ENCODE measurements around the gene NOTCH1. TPM values are rescaled to one million over a fixed set of nuclear protein-coding genes. Genes with fewer than 3 reads are reported as not detected.

Gene NOTCH1
- total RNA-seq, 1 experiment from 2014 or later = 95.6 TPM

GRCh38 chr9:136509549-136509948 is 36.3 kb downstream of the NOTCH1 start:
- DNase-seq (ENCODE audit: low spot score) (no peak), ATAC-seq (no peak)
- Mint-ChIP-seq H3K36me3 (peaks cover 22% of the 10 kb centered on the region), H3K9me3 (no peaks in the 10 kb centered on the region), H3K27ac (no peak overlapping the region), H3K4me3 (no peak overlapping the region), H3K27me3 (ENCODE audit: low read depth) (no peaks in the 10 kb centered on the region), H3K4me1 (no peaks in the 10 kb centered on the region)
- ChIA-PET CTCF (no interaction called here), POLR2A (no interaction called here)
- TF ChIP-seq, protein P1, sequence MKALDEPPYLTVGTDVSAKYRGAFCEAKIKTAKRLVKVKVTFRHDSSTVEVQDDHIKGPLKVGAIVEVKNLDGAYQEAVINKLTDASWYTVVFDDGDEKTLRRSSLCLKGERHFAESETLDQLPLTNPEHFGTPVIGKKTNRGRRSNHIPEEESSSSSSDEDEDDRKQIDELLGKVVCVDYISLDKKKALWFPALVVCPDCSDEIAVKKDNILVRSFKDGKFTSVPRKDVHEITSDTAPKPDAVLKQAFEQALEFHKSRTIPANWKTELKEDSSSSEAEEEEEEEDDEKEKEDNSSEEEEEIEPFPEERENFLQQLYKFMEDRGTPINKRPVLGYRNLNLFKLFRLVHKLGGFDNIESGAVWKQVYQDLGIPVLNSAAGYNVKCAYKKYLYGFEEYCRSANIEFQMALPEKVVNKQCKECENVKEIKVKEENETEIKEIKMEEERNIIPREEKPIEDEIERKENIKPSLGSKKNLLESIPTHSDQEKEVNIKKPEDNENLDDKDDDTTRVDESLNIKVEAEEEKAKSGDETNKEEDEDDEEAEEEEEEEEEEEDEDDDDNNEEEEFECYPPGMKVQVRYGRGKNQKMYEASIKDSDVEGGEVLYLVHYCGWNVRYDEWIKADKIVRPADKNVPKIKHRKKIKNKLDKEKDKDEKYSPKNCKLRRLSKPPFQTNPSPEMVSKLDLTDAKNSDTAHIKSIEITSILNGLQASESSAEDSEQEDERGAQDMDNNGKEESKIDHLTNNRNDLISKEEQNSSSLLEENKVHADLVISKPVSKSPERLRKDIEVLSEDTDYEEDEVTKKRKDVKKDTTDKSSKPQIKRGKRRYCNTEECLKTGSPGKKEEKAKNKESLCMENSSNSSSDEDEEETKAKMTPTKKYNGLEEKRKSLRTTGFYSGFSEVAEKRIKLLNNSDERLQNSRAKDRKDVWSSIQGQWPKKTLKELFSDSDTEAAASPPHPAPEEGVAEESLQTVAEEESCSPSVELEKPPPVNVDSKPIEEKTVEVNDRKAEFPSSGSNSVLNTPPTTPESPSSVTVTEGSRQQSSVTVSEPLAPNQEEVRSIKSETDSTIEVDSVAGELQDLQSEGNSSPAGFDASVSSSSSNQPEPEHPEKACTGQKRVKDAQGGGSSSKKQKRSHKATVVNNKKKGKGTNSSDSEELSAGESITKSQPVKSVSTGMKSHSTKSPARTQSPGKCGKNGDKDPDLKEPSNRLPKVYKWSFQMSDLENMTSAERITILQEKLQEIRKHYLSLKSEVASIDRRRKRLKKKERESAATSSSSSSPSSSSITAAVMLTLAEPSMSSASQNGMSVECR (CRISPR knock-in tag; IDR thresholded peaks at IDR 0.05; ENCODE audit: borderline replicate concordance) = no peak
- no peak for TF ChIP-seq SMAD4 (CRISPR knock-in tag; IDR thresholded peaks at IDR 0.05)

DNA sequence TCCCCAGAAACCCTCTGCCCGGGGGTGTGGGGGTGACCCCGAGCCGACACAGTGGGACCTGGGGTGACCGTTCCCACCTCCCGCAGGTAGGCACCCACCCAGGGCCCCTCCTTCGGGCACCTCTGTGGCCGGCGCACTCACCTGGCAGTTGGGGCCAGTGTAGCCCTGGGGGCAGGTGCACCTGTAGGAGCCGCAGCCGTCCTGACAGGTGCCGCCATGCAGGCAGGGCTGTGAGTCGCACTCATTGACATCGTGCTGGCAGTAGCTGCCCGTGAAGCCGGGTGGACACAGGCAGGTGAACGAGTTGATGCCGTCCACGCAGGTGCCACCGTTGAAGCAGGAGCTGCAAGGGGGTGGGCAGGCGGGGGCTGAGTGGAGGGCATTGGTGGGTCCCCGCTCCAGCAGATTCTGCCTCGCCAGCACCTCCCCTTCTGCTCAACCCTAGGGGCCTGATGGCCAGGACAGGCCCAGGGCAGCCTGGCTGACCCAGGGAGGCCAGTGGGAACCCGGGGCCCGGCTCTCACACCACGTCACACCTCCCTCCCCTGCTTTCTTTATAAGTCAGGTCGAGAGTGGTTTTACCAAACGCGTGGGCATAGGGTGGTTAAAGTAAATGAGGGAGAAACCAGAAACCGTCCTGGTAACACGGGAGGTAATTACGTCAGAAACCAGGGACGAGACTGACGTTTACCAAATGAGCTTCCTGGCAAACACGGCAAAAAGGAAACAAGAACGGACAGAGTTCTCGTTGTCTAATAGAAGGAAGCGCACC is 36.9 kb downstream of the NOTCH1 start:
- no peaks in the 10 kb centered on the region for H3K4me1 Mint-ChIP-seq
- TF ChIP-seq ATF2 (CRISPR knock-in tag; IDR thresholded peaks at IDR 0.05; ENCODE audit: borderline replicate concordance, low read depth) (no peak), EMX1 (CRISPR knock-in tag; IDR thresholded peaks at IDR 0.05) (no peak), HMGA2 (CRISPR knock-in tag; IDR thresholded peaks at IDR 0.05) (no peak), TP53 (CRISPR knock-in tag; IDR thresholded peaks at IDR 0.05) (no peak), RORB (CRISPR knock-in tag; IDR thresholded peaks at IDR 0.05) (no peak), STAT6 (CRISPR knock-in tag; conservative IDR thresholded peaks at IDR 0.05; ENCODE audit: low read depth) (no peak), GTF2I (CRISPR knock-in tag; conservative IDR thresholded peaks at IDR 0.05) (no peak)
- TF ChIP-seq, protein P2, sequence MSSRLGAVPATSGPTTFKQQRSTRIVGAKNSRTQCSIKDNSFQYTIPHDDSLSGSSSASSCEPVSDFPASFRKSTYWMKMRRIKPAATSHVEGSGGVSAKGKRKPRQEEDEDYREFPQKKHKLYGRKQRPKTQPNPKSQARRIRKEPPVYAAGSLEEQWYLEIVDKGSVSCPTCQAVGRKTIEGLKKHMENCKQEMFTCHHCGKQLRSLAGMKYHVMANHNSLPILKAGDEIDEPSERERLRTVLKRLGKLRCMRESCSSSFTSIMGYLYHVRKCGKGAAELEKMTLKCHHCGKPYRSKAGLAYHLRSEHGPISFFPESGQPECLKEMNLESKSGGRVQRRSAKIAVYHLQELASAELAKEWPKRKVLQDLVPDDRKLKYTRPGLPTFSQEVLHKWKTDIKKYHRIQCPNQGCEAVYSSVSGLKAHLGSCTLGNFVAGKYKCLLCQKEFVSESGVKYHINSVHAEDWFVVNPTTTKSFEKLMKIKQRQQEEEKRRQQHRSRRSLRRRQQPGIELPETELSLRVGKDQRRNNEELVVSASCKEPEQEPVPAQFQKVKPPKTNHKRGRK (CRISPR knock-in tag; IDR thresholded peaks at IDR 0.05; ENCODE audit: borderline replicate concordance) = no peak
- TF ChIP-seq, protein P3, sequence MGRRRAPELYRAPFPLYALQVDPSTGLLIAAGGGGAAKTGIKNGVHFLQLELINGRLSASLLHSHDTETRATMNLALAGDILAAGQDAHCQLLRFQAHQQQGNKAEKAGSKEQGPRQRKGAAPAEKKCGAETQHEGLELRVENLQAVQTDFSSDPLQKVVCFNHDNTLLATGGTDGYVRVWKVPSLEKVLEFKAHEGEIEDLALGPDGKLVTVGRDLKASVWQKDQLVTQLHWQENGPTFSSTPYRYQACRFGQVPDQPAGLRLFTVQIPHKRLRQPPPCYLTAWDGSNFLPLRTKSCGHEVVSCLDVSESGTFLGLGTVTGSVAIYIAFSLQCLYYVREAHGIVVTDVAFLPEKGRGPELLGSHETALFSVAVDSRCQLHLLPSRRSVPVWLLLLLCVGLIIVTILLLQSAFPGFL (CRISPR knock-in tag; IDR thresholded peaks at IDR 0.05; ENCODE audit: borderline replicate concordance) = no peak
- TF ChIP-seq, protein P4, sequence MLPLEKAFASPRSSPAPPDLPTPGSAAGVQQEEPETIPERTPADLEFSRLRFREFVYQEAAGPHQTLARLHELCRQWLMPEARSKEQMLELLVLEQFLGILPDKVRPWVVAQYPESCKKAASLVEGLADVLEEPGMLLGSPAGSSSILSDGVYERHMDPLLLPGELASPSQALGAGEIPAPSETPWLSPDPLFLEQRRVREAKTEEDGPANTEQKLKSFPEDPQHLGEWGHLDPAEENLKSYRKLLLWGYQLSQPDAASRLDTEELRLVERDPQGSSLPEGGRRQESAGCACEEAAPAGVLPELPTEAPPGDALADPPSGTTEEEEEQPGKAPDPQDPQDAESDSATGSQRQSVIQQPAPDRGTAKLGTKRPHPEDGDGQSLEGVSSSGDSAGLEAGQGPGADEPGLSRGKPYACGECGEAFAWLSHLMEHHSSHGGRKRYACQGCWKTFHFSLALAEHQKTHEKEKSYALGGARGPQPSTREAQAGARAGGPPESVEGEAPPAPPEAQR (CRISPR knock-in tag; IDR thresholded peaks at IDR 0.05) = no peak
- TF ChIP-seq, protein P5, sequence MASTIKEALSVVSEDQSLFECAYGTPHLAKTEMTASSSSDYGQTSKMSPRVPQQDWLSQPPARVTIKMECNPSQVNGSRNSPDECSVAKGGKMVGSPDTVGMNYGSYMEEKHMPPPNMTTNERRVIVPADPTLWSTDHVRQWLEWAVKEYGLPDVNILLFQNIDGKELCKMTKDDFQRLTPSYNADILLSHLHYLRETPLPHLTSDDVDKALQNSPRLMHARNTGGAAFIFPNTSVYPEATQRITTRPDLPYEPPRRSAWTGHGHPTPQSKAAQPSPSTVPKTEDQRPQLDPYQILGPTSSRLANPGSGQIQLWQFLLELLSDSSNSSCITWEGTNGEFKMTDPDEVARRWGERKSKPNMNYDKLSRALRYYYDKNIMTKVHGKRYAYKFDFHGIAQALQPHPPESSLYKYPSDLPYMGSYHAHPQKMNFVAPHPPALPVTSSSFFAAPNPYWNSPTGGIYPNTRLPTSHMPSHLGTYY (CRISPR knock-in tag; IDR thresholded peaks at IDR 0.05) = no peak
- TF ChIP-seq, protein P6, sequence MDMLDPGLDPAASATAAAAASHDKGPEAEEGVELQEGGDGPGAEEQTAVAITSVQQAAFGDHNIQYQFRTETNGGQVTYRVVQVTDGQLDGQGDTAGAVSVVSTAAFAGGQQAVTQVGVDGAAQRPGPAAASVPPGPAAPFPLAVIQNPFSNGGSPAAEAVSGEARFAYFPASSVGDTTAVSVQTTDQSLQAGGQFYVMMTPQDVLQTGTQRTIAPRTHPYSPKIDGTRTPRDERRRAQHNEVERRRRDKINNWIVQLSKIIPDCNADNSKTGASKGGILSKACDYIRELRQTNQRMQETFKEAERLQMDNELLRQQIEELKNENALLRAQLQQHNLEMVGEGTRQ (CRISPR knock-in tag; IDR thresholded peaks at IDR 0.05) = no peak
- ChIA-PET CTCF (interaction anchor here (1.6 kb wide), 1 partner anchor 118 kb away, joined by 3 read pairs; no protein-coding TSS in a partner anchor), POLR2A (interaction anchor here (0.6 kb wide), 1 partner anchor 126 kb away, joined by 3 read pairs; no protein-coding TSS in a partner anchor)
- H3K27me3 Mint-ChIP-seq (ENCODE audit: low read depth) = no peaks in the 10 kb centered on the region
- H3K36me3 Mint-ChIP-seq = peaks cover 27% of the 10 kb centered on the region
- no peak overlapping the region for H3K27ac Mint-ChIP-seq
- DNase-seq (ENCODE audit: low spot score) (no peak), ATAC-seq (no peak)
- no peak overlapping the region for H3K4me3 Mint-ChIP-seq
- H3K9me3 Mint-ChIP-seq = no peaks in the 10 kb centered on the region

Data from WTC11 (cell line).